ENCODE data around the gene DOCK11.
"Not testable (repeated sequence)": the region's sequence is repeated elsewhere in the genome, so short reads cannot be mapped to it uniquely, and the experiment has no call there.

The DOCK11 gene

GRCh38 chrX:118570209-118570608 is 74.6 kb downstream of the DOCK11 start:
- no peak for DNase-seq (ENCODE audit: low spot score)

GRCh38 chrX:118571836-118572235 is 76.2 kb downstream of the DOCK11 start:
- DNase-seq (ENCODE audit: low spot score): no peak

- no peak for DNase-seq (ENCODE audit: low spot score)
Measured at GRCh38 chrX:118574666-118575065, 79.1 kb downstream of the DOCK11 start.

GRCh38 chrX:118577041-118577440 is 81.4 kb downstream of the DOCK11 start:
- no peak for DNase-seq (ENCODE audit: low spot score)

GRCh38 chrX:118579417-118579816 is 83.8 kb downstream of the DOCK11 start:
- DNase-seq (ENCODE audit: low spot score): peak; percentile 84

GRCh38 chrX:118582926-118583325 is 87.3 kb downstream of the DOCK11 start:
- not testable (repeated sequence) for DNase-seq (ENCODE audit: low spot score)

- no peak for DNase-seq (ENCODE audit: low spot score)
Measured at GRCh38 chrX:118583781-118584180, 88.2 kb downstream of the DOCK11 start.

GRCh38 chrX:118585296-118585695 is 89.7 kb downstream of the DOCK11 start:
- no peak for DNase-seq (ENCODE audit: low spot score)

- DNase-seq (ENCODE audit: low spot score): not testable (repeated sequence)
Measured at GRCh38 chrX:118586206-118586605, 90.6 kb downstream of the DOCK11 start.

- DNase-seq (ENCODE audit: low spot score): no peak
Measured at GRCh38 chrX:118588715-118589114, 93.1 kb downstream of the DOCK11 start.

- DNase-seq (ENCODE audit: low spot score): no peak
Measured at GRCh38 chrX:118589227-118589626, 93.6 kb downstream of the DOCK11 start.

GRCh38 chrX:118593407-118593806 is 97.8 kb downstream of the DOCK11 start:
- DNase-seq (ENCODE audit: low spot score): no peak

- DNase-seq (ENCODE audit: low spot score): no peak
Measured at GRCh38 chrX:118594697-118595420, 99.2 kb downstream of the DOCK11 start.

- no peak for DNase-seq (ENCODE audit: low spot score)
Measured at GRCh38 chrX:118595501-118596042, 100.0 kb downstream of the DOCK11 start.

GRCh38 chrX:118596390-118596789 is 100.8 kb downstream of the DOCK11 start:
- DNase-seq (ENCODE audit: low spot score): no peak

GRCh38 chrX:118603981-118604380 is 108.4 kb downstream of the DOCK11 start:
- peak; percentile 44 for DNase-seq (ENCODE audit: low spot score)

GRCh38 chrX:118612290-118612689 is 116.7 kb downstream of the DOCK11 start:
- DNase-seq (ENCODE audit: low spot score): no peak

- DNase-seq (ENCODE audit: low spot score): no peak
Measured at GRCh38 chrX:118614150-118614549, 118.5 kb downstream of the DOCK11 start.

GRCh38 chrX:118615141-118615540 is 119.5 kb downstream of the DOCK11 start:
- DNase-seq (ENCODE audit: low spot score): no peak

- DNase-seq (ENCODE audit: low spot score): no peak
Measured at GRCh38 chrX:118621081-118621759, 125.6 kb downstream of the DOCK11 start.

- no peak for DNase-seq (ENCODE audit: low spot score)
Measured at GRCh38 chrX:118623062-118623461, 127.4 kb downstream of the DOCK11 start.

- DNase-seq (ENCODE audit: low spot score): no peak
Measured at GRCh38 chrX:118626346-118626745, 130.7 kb downstream of the DOCK11 start.
